Progenitor cell of endocrine pancreas (in vitro differentiated cells): ENCODE data around the gene SLC25A42. TPM values are rescaled to one million over a fixed set of nuclear protein-coding genes. Genes with fewer than 3 reads are reported as not detected.

Source experiments
- DNase-seq: peaks from one replicate; pipeline ENCODE4 v3.0.0; 2021; ENCODE audit warnings: low spot score; ENCODE audit not compliant: unreplicated experiment
- H3K27ac Mint-ChIP-seq: 2 replicates; pipeline ENCODE4 v1.8.0; 2021; ENCODE audit warnings: mild to moderate bottlenecking, moderate library complexity, mixed read lengths
- H3K27me3 Mint-ChIP-seq: 2 replicates; pipeline ENCODE4 v1.8.0; 2021; ENCODE audit warnings: mixed read lengths
- H3K36me3 Mint-ChIP-seq: 2 replicates; pipeline ENCODE4 v1.8.0; 2022; ENCODE audit warnings: mixed read lengths; ENCODE audit not compliant: insufficient read depth
- H3K4me1 Mint-ChIP-seq: 2 replicates; pipeline ENCODE4 v1.8.0; 2021; ENCODE audit warnings: low read depth, mixed read lengths
- H3K4me3 Mint-ChIP-seq: 2 replicates; pipeline ENCODE4 v1.8.0; 2021; ENCODE audit warnings: low read depth, mild to moderate bottlenecking, moderate library complexity, mixed read lengths
- H3K9me3 Mint-ChIP-seq: 2 replicates; pipeline ENCODE4 v1.8.0; 2021; ENCODE audit warnings: low read depth, mixed read lengths
- CTCF ChIP-seq: fragments of 200-600 bp; sonication (generic); IDR thresholded peaks from one replicate; pipeline ENCODE4 v1.5.0; 2021; ENCODE audit warnings: antibody characterized with exemption, mild to moderate bottlenecking; ENCODE audit not compliant: unreplicated experiment
- total RNA-seq: library from RNA; stranded (reverse); gene quantifications from 2 replicates; pipeline ENCODE4 v1.2.1, GENCODE V29; 2021

The SLC25A42 gene
- total RNA-seq, 1 donor from 2014 or later, result 10.5 TPM

- Mint-ChIP-seq H3K4me1 (peaks cover 4% of the 10 kb centered on the region), H3K36me3 (peaks cover 2% of the 10 kb centered on the region), H3K9me3 (no peaks in the 10 kb centered on the region), H3K27ac (no peak overlapping the region), H3K4me3 (no peak overlapping the region), H3K27me3 (no peaks in the 10 kb centered on the region)
- DNase-seq, result no peak
- no peak for TF ChIP-seq CTCF
Observed at GRCh38 chr19:19094513-19094912, 30.7 kb downstream of the SLC25A42 start.

- H3K27me3 Mint-ChIP-seq, result no peaks in the 10 kb centered on the region
- H3K4me3 Mint-ChIP-seq, result no peak overlapping the region
- H3K36me3 Mint-ChIP-seq, result peaks cover 6% of the 10 kb centered on the region
- no peak for TF ChIP-seq CTCF
- peaks cover 4% of the 10 kb centered on the region for H3K4me1 Mint-ChIP-seq
- no peak overlapping the region for H3K27ac Mint-ChIP-seq
- no peak for DNase-seq
- H3K9me3 Mint-ChIP-seq, result no peaks in the 10 kb centered on the region
Observed at GRCh38 chr19:19095691-19096090, 31.9 kb downstream of the SLC25A42 start.

DNA sequence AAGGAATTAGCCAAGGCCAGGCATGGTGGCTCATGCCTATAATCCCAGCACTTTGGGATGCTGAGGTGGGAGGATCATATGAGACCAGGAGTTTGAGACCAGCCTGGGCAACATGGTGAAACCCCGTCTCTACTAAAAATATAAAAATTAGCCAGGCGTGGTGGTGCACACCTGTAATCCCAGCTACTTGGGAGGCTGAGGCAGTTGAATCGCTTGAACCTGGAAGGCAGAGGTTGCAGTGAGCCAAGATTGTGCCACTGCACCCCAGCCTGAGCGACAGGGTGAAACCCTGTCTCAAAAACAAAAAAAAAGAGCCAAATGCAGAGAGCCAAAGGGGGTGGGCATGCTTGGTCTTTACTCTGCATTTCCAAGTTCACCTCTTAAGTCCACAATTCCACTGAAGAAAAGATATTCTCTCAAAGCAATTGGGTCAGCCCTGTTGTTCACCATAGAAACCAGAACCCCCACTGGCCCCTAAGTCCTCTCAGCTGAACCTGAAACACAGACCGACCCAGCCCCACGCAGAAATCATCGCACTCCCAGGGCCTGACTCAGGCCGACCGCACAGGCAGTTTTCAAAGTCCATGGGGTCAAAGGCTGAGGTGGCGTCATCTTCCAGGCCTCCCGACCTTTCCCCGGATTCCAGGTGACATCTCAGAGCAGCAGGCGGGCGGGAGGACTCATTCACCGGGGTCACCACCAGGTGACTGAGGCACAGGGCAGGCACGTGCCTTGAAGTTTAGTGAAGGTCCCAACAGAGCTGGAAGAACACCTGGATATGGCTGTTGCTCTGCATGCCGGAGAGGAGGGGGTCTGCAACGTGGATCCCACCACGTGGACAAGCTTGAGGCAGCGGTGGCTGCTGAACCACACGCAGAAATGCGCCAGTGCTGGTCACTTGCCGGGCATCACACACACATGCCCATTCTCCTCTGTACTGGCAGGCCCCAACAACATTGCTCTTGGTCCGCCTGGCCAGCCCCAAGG is 33.1 kb downstream of the SLC25A42 start:
- H3K9me3 Mint-ChIP-seq, result no peaks in the 10 kb centered on the region
- no peak overlapping the region for H3K4me3 Mint-ChIP-seq
- no peak for TF ChIP-seq CTCF
- H3K27me3 Mint-ChIP-seq, result no peaks in the 10 kb centered on the region
- DNase-seq, result no peak
- peaks cover 4% of the 10 kb centered on the region for H3K4me1 Mint-ChIP-seq
- peaks cover 6% of the 10 kb centered on the region for H3K36me3 Mint-ChIP-seq
- H3K27ac Mint-ChIP-seq, result peak overlapping the region; percentile 86

DNA sequence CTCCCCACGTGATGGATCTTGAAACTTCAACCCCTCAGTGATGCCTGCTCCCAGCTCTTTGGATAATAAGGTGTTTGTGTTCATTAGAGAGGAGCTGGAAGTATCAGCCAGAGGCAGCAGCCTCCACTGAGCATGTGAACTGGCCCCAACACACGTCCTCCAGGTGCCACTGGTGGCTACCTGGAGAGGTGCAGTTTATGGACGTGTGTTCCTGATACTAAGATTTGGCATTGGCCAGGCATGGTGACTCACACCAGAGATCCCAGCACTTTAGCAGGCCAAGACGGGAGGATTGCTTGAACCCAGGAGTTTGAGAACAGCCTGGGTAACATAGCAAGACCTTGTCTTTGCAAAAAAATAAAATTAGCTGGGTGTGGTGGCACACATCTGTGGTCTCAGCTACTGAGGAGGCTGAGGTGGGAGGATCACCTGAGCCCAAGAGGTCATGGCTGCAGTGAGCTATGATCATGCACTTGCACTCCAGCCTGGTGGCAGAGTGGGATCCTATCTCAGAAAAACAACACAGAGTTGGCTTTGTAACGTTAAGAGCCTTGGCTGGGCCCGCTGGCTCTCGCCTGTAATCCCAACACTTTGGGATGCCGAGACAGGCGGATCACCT is 34.4 kb downstream of the SLC25A42 start:
- no peak for DNase-seq
- no peak overlapping the region for H3K27ac Mint-ChIP-seq
- H3K9me3 Mint-ChIP-seq, result no peaks in the 10 kb centered on the region
- TF ChIP-seq CTCF, result no peak
- no peak overlapping the region for H3K4me3 Mint-ChIP-seq
- peaks cover 6% of the 10 kb centered on the region for H3K36me3 Mint-ChIP-seq
- H3K4me1 Mint-ChIP-seq, result peaks cover 4% of the 10 kb centered on the region
- H3K27me3 Mint-ChIP-seq, result no peaks in the 10 kb centered on the region

DNA sequence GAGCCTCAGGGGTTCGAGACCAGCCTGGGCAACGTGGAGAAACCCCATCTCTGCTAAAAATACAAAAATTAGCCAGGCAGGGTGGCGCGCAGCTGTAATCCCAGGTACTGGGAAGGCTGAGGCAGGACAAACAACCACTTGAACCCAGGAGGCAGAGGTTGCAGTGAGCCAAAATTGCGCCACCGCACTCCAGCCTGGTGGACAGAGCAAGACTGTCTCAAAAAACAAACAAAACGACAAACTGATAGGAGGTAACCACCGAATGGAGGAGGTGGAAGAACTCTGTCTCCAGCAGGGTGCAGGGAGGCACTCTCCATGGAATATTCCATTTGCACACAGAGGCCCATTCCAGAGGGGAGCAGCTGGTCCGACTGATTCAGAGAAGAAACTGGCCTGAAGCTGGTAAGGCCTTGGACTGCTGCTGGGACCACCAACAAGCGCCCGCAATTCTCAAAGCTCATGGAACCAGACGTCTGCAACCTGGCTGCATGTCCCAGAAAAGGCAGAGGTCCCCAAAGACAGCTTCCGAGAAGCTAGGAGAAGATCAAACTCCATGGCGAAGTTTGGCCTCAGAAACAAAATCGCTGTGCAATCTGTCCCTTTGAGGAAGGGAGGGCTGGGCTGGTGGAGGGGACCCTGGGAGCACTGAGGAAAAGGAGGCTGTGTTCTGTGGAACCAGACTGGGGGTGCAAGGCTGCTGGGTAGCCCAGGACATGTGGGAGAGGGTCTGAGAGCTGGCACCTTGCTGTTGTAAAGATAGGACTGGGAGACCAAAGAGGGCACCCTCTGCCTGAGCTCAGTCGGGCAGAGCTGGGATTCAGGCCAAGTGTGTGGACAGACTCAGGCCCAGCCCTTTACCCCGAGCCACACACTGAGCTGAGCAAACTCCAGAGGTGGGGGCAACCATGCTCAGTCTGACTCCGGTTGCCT is 35.2 kb downstream of the SLC25A42 start:
- no peaks in the 10 kb centered on the region for H3K27me3 Mint-ChIP-seq
- DNase-seq, result no peak
- TF ChIP-seq CTCF, result no peak
- H3K9me3 Mint-ChIP-seq, result no peaks in the 10 kb centered on the region
- peaks cover 6% of the 10 kb centered on the region for H3K36me3 Mint-ChIP-seq
- no peak overlapping the region for H3K27ac Mint-ChIP-seq
- H3K4me1 Mint-ChIP-seq, result peaks cover 4% of the 10 kb centered on the region
- H3K4me3 Mint-ChIP-seq, result no peak overlapping the region
